Prostate gland (tissue), 2 donors: ENCODE results near the gene DROSHA. TPM values are rescaled to one million over a fixed set of nuclear protein-coding genes. Genes with fewer than 3 reads are reported as not detected.

Source experiments
- DNase-seq: peaks from one replicate; pipeline ENCODE4 v3.0.0-alpha.2; 2019; ENCODE audit warnings: low spot score
- H3K27ac ChIP-seq, 2 donors: fragments of 200-600 bp; sonication (generic); 2 replicates each; pipeline ENCODE4 v1.5.1; 2017 to 2019
- H3K27me3 ChIP-seq: fragments of 200-600 bp; sonication (generic); replicated peaks from 2 replicates; pipeline ENCODE4 v1.5.1; 2019; ENCODE audit not compliant: insufficient read depth
- H3K36me3 ChIP-seq, 2 donors: fragments of 200-600 bp; sonication (generic); 1 replicate in 1 of 2; 2 replicates in 1 of 2; pipeline versions ENCODE4 v1.5.1 to v1.8.1; 2017 to 2019
- H3K4me1 ChIP-seq: fragments of 200-600 bp; sonication (generic); replicated peaks from 2 replicates; pipeline ENCODE4 v1.5.1; 2019
- H3K4me3 ChIP-seq, 2 donors: fragments of 200-600 bp; sonication (generic); 2 replicates each; pipeline ENCODE4 v1.5.1; 2017 to 2019
- H3K9me3 ChIP-seq: fragments of 200-600 bp; sonication (generic); 2 replicates; pipeline ENCODE4 v1.5.1; 2017
- CTCF ChIP-seq, 4 experiments: fragments of 200-600 bp in 2 of 4; fragments of 450-650 bp in 2 of 4; sonication (generic) in 2 of 4; IDR thresholded peaks; 1 replicate in 3 of 4; 2 replicates in 1 of 4; pipeline ENCODE4 v1.5.1; 2016 to 2019; ENCODE audit warnings: antibody characterized with exemption in 4 of 4, mild to moderate bottlenecking in 2 of 4, moderate library complexity in 2 of 4
- POLR2A ChIP-seq: fragments of 450-650 bp; IDR thresholded peaks from one replicate; pipeline ENCODE4 v1.6.1; 2016; ENCODE audit warnings: antibody characterized with exemption, mild to moderate bottlenecking
- POLR2AphosphoS5 ChIP-seq: sonication (generic); formaldehyde crosslinking; IDR thresholded peaks from one replicate; pipeline ENCODE4 v1.6.1; 2017; ENCODE audit warnings: antibody characterized with exemption
- WGBS: methylation state at CpG from one replicate; pipeline ENCODE4 v1.1.5; 2018; 5-methylcytosine and 5-hydroxymethylcytosine counted together
- intact Hi-C: fragments of 100-400 bp; cut with DNase I; formaldehyde crosslinking; loops from one replicate; pipeline ENCODE4 v1.14.2; 2022
- total RNA-seq, 2 donors: library from RNA; depleted of rRNA; stranded (reverse); fragments of >200 nt; gene quantifications; one replicate each; pipeline ENCODE4 v1.1.0, GENCODE V29; 2016

Gene DROSHA
- total RNA-seq, 2 donors from 2014 or later: 27.6 to 45.7 TPM

GRCh38 chr5:31380049-31380448 lies 151.8 kb downstream of the DROSHA start:
- H3K4me3 ChIP-seq: no peak overlapping the region
- DNase-seq: no peak
- no peak overlapping the region for H3K27ac ChIP-seq
- H3K9me3 ChIP-seq: no peaks in the 10 kb centered on the region
- H3K27me3 ChIP-seq: no peaks in the 10 kb centered on the region
- 71% methylated on average over 4 of the region's 4 CpGs for WGBS
- H3K4me1 ChIP-seq: no peaks in the 10 kb centered on the region
- no peaks in the 10 kb centered on the region for H3K36me3 ChIP-seq
- TF ChIP-seq POLR2AphosphoS5: no peak
- no peak for TF ChIP-seq POLR2A
- no peak for TF ChIP-seq CTCF (IDR thresholded peaks at IDR 0.05)
- intact Hi-C loops: no loop called here

- Histone ChIP-seq H3K9me3 (no peaks in the 10 kb centered on the region), H3K4me1 (no peaks in the 10 kb centered on the region), H3K4me3 (no peak overlapping the region), H3K27ac (no peak overlapping the region), H3K27me3 (no peaks in the 10 kb centered on the region), H3K36me3 (no peaks in the 10 kb centered on the region)
- DNase-seq: no peak
- 57% methylated on average over 7 of the region's 7 CpGs for WGBS
- no peak for TF ChIP-seq CTCF (IDR thresholded peaks at IDR 0.05)
- no peak for TF ChIP-seq POLR2A
- TF ChIP-seq POLR2AphosphoS5: no peak
- intact Hi-C loops: no loop called here
These were observed 153.1 kb downstream of the DROSHA start for GRCh38 chr5:31378838-31379237.

GRCh38 chr5:31378136-31378535 lies 153.8 kb downstream of the DROSHA start:
- no peaks in the 10 kb centered on the region for H3K36me3 ChIP-seq
- H3K4me3 ChIP-seq: no peak overlapping the region
- TF ChIP-seq POLR2AphosphoS5 (no peak), CTCF (IDR thresholded peaks at IDR 0.05) (no peak), POLR2A (no peak)
- no peak overlapping the region for H3K27ac ChIP-seq
- no peaks in the 10 kb centered on the region for H3K9me3 ChIP-seq
- intact Hi-C loops: no loop called here
- H3K4me1 ChIP-seq: no peaks in the 10 kb centered on the region
- H3K27me3 ChIP-seq: no peaks in the 10 kb centered on the region
- DNase-seq: no peak

- no peaks in the 10 kb centered on the region for H3K27me3 ChIP-seq
- 51% methylated on average over 6 of the region's 6 CpGs for WGBS
- no peak overlapping the region for H3K4me3 ChIP-seq
- H3K27ac ChIP-seq: no peak overlapping the region
- H3K9me3 ChIP-seq: no peaks in the 10 kb centered on the region
- H3K36me3 ChIP-seq: no peaks in the 10 kb centered on the region
- intact Hi-C loops: no loop called here
- no peak for DNase-seq
- no peaks in the 10 kb centered on the region for H3K4me1 ChIP-seq
- no peak for TF ChIP-seq POLR2A
- TF ChIP-seq CTCF (IDR thresholded peaks at IDR 0.05): no peak
- TF ChIP-seq POLR2AphosphoS5: no peak
These were observed 154.5 kb downstream of the DROSHA start for GRCh38 chr5:31377274-31377946.

GRCh38 chr5:31375999-31376720 lies 155.7 kb downstream of the DROSHA start:
- Histone ChIP-seq H3K4me3 (no peak overlapping the region), H3K9me3 (no peaks in the 10 kb centered on the region), H3K27ac (no peak overlapping the region), H3K27me3 (no peaks in the 10 kb centered on the region), H3K4me1 (no peaks in the 10 kb centered on the region), H3K36me3 (no peaks in the 10 kb centered on the region)
- intact Hi-C loops: no loop called here
- WGBS: 85% methylated on average over 10 of the region's 10 CpGs
- TF ChIP-seq POLR2A (no peak), POLR2AphosphoS5 (no peak), CTCF (IDR thresholded peaks at IDR 0.05) (no peak)
- no peak for DNase-seq
